Suprapubic skin (tissue), 3 donors: ENCODE measurements around the gene CYP46A1.

ENCODE experiments used
- CTCF ChIP-seq, 2 donors: fragments of 200-600 bp in 1 of 2; fragments of 450-650 bp in 1 of 2; sonication (generic) in 1 of 2; IDR thresholded peaks; one replicate each; pipeline ENCODE4 v1.5.1; 2016 to 2019; ENCODE audit warnings: antibody characterized with exemption in 2 of 2, mild to moderate bottlenecking in 1 of 2, moderate library complexity in 1 of 2
- POLR2A ChIP-seq, 2 donors: fragments of 450-650 bp; IDR thresholded peaks; one replicate each; pipeline ENCODE4 v1.6.1; 2017; ENCODE audit warnings: antibody characterized with exemption in 2 of 2, mild to moderate bottlenecking in 2 of 2, moderate library complexity in 2 of 2

GRCh38 chr14:99757331-99758070, 73.4 kb downstream of the CYP46A1 start:
- no peak for TF ChIP-seq CTCF (IDR thresholded peaks at IDR 0.05)
- no peak for TF ChIP-seq POLR2A (IDR thresholded peaks at IDR 0.05)
